HEK293T (cell line): Measurements from ENCODE around the gene MYO9A.

Experiments
- NFRKB ChIP-seq: fragments of 450-650 bp; IDR thresholded peaks from 2 replicates; pipeline ENCODE4 v1.6.1; 2016; ENCODE audit warnings: mild to moderate bottlenecking, moderate library complexity
- SUZ12 ChIP-seq: fragments of 450-650 bp; IDR thresholded peaks from 2 replicates; pipeline ENCODE4 v1.6.1; 2016; ENCODE audit warnings: mild to moderate bottlenecking
- TF ChIP-seq, protein P1 (sequence below): fragments of 450-650 bp; IDR thresholded peaks from 2 replicates; pipeline ENCODE4 v1.6.1; 2016

DNA sequence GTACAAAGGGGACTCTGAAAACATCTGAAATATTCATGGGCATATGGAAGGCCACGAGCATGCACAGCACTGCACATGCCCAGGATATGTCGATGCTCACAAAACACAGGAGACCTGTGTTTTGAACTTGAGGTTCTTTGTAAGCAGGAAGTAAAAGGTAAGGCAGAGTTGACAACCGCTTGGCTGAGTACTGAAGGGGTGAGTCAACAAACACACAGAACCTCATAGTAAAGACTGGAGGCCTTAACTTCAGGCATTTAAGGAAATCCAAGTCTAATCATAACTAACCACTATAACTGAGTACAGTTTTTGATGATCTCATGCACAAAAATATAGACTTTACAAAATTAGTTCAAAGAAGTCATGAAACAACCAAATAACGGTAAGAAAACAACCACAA is 80.6 kb downstream of the MYO9A start:
- TF ChIP-seq NFRKB: no peak
- TF ChIP-seq, protein P1, sequence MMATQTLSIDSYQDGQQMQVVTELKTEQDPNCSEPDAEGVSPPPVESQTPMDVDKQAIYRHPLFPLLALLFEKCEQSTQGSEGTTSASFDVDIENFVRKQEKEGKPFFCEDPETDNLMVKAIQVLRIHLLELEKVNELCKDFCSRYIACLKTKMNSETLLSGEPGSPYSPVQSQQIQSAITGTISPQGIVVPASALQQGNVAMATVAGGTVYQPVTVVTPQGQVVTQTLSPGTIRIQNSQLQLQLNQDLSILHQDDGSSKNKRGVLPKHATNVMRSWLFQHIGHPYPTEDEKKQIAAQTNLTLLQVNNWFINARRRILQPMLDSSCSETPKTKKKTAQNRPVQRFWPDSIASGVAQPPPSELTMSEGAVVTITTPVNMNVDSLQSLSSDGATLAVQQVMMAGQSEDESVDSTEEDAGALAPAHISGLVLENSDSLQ: no peak
- no peak for TF ChIP-seq SUZ12
